Fibroblast of skin of right quadriceps (primary cell): ENCODE measurements around the gene CMIP.

ENCODE experiments used
- DNase-seq: peaks from one replicate; pipeline ENCODE4 v3.0.0-alpha.2; 2013

The CMIP gene

GRCh38 chr16:81554979-81555378 lies 110.4 kb downstream of the CMIP start:
- DNase-seq = peak; percentile 12

GRCh38 chr16:81555660-81556059 lies 111.1 kb downstream of the CMIP start:
- no peak for DNase-seq

GRCh38 chr16:81556715-81557284 lies 112.2 kb downstream of the CMIP start:
- DNase-seq = no peak

- no peak for DNase-seq
These were observed 113.5 kb downstream of the CMIP start for GRCh38 chr16:81558077-81558443.

GRCh38 chr16:81558444-81559175 lies 114.0 kb downstream of the CMIP start:
- no peak for DNase-seq

- no peak for DNase-seq
These were observed 116.5 kb downstream of the CMIP start for GRCh38 chr16:81560979-81561657.

GRCh38 chr16:81562174-81562849 lies 117.7 kb downstream of the CMIP start:
- DNase-seq = no peak

GRCh38 chr16:81562926-81563325 lies 118.3 kb downstream of the CMIP start:
- no peak for DNase-seq

- DNase-seq = peak; percentile 65
These were observed 119.9 kb downstream of the CMIP start for GRCh38 chr16:81564421-81564911.

- DNase-seq = no peak
These were observed 120.9 kb downstream of the CMIP start for GRCh38 chr16:81565321-81566028.

GRCh38 chr16:81566086-81567007 lies 121.7 kb downstream of the CMIP start:
- no peak for DNase-seq

GRCh38 chr16:81567087-81567486 lies 122.5 kb downstream of the CMIP start:
- no peak for DNase-seq

GRCh38 chr16:81567987-81568748 lies 123.6 kb downstream of the CMIP start:
- DNase-seq = peak; percentile 39

- no peak for DNase-seq
These were observed 124.1 kb downstream of the CMIP start for GRCh38 chr16:81568749-81569087.

GRCh38 chr16:81569361-81570034 lies 124.9 kb downstream of the CMIP start:
- DNase-seq = no peak

- no peak for DNase-seq
These were observed 125.7 kb downstream of the CMIP start for GRCh38 chr16:81570151-81570846.

GRCh38 chr16:81571175-81571574 lies 126.6 kb downstream of the CMIP start:
- no peak for DNase-seq

GRCh38 chr16:81571592-81572385 lies 127.2 kb downstream of the CMIP start:
- no peak for DNase-seq
